ENCODE data around the gene TXLNA. TPM values are rescaled to one million over a fixed set of nuclear protein-coding genes. Genes with fewer than 3 reads are reported as not detected.

The TXLNA gene
- total and polyA plus RNA-seq, 2 experiments from 2014 or later: 33.3 to 40.9 TPM

DNA sequence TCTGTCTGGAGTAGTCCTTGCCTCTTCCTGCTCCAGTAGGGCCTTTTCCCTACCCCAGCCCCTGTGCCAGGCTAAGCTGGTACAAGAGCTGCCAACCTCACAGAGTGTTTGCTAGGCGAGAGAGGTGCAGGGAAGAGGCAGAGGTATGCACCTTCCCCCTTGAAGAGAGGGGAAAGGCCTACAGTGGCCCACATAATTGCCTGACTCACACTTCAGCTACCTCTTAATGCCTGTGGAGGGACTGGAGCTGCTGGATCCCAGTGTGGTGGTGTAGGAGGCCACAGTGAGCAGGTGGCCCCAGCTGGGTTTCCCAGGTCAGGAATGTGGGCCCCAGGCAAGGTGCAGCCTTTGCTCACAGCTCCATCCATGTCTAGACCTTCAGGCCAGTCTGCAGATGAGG lies 17.6 kb downstream of the TXLNA start:
- no peaks in the 10 kb centered on the region for H3K27me3 ChIP-seq
- DNase-seq (ENCODE audit: low read depth in 1 of 2, low spot score in 1 of 2): no peak
- H3K36me3 ChIP-seq: peaks cover 43% of the 10 kb centered on the region
- TF ChIP-seq, protein P1, sequence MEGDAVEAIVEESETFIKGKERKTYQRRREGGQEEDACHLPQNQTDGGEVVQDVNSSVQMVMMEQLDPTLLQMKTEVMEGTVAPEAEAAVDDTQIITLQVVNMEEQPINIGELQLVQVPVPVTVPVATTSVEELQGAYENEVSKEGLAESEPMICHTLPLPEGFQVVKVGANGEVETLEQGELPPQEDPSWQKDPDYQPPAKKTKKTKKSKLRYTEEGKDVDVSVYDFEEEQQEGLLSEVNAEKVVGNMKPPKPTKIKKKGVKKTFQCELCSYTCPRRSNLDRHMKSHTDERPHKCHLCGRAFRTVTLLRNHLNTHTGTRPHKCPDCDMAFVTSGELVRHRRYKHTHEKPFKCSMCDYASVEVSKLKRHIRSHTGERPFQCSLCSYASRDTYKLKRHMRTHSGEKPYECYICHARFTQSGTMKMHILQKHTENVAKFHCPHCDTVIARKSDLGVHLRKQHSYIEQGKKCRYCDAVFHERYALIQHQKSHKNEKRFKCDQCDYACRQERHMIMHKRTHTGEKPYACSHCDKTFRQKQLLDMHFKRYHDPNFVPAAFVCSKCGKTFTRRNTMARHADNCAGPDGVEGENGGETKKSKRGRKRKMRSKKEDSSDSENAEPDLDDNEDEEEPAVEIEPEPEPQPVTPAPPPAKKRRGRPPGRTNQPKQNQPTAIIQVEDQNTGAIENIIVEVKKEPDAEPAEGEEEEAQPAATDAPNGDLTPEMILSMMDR (IDR thresholded peaks at IDR 0.05; ENCODE audit: low read depth, low read length): no peak
- no peak overlapping the region for H3K27ac ChIP-seq
- H3K4me1 ChIP-seq (ENCODE audit: low read depth): peaks cover 12% of the 10 kb centered on the region
- no peak overlapping the region for H3K4me3 ChIP-seq
- H3K9me3 ChIP-seq (ENCODE audit: low read depth): no peaks in the 10 kb centered on the region

DNA sequence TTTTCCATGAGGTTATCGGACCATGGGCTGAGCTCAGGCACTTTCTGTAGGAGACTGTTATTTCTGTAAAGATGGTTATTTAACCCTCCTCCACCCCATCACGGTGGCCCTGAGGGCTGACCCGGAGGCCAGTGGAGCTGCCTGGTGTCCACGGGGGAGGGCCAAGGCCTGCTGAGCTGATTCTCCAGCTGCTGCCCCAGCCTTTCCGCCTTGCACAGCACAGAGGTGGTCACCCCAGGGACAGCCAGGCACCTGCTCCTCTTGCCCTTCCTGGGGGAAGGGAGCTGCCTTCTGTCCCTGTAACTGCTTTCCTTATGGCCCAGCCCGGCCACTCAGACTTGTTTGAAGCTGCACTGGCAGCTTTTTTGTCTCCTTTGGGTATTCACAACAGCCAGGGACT lies 18.4 kb downstream of the TXLNA start:
- Histone ChIP-seq H3K4me1 (ENCODE audit: low read depth) (peaks cover 12% of the 10 kb centered on the region), H3K27ac (peak overlapping the region; percentile 18), H3K9me3 (ENCODE audit: low read depth) (no peaks in the 10 kb centered on the region), H3K4me3 (no peak overlapping the region), H3K36me3 (peaks cover 35% of the 10 kb centered on the region), H3K27me3 (no peaks in the 10 kb centered on the region)
- TF ChIP-seq, protein P1 (IDR thresholded peaks at IDR 0.05; ENCODE audit: low read depth, low read length): no peak
- no peak for DNase-seq (ENCODE audit: low read depth in 1 of 2, low spot score in 1 of 2)

DNA sequence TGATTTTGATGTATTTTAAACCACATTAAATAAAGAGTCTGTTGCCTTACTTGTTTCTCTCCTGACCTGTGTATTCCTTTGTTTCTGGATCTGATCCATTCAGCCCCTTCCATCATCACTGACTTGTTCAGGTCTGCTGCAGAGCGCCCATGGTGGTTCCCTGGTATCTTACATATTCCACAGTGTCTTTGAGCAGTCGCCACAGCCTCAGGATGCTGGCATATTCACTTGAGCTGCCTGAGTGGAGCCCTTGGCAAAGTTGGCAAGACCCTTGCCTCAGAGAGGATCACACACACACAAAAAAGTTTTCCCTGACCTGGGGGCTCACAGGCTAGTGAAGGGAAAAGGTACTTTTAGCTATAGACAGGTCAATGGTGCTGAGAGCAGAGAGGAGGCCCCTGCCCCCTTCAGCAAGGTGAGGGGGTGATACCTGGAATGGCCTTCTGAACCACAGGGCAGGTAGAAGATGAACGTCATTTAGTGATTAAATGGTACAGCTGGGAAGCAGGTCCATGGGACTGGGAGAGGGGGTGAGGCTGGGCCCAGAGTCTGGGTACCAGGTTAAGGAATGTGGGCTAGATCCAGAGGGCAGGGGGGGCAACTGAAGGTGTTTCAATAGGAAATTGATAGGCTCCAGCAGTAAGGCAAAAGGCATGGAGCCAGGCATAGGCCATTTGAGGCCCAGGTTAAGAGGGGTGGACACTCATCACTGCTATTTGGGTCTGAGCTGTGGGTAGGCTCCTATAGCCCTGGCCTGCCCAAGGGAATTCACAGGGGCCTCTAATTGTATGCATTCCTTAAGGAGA lies 19.0 kb downstream of the TXLNA start:
- H3K27ac ChIP-seq: peak overlapping the region; percentile 77
- DNase-seq (ENCODE audit: low read depth in 1 of 2, low spot score in 1 of 2): no peak
- peaks cover 30% of the 10 kb centered on the region for H3K36me3 ChIP-seq
- H3K4me3 ChIP-seq: no peak overlapping the region
- TF ChIP-seq, protein P1 (IDR thresholded peaks at IDR 0.05; ENCODE audit: low read depth, low read length): no peak
- H3K9me3 ChIP-seq (ENCODE audit: low read depth): no peaks in the 10 kb centered on the region
- H3K27me3 ChIP-seq: no peaks in the 10 kb centered on the region
- peaks cover 12% of the 10 kb centered on the region for H3K4me1 ChIP-seq (ENCODE audit: low read depth)

DNA sequence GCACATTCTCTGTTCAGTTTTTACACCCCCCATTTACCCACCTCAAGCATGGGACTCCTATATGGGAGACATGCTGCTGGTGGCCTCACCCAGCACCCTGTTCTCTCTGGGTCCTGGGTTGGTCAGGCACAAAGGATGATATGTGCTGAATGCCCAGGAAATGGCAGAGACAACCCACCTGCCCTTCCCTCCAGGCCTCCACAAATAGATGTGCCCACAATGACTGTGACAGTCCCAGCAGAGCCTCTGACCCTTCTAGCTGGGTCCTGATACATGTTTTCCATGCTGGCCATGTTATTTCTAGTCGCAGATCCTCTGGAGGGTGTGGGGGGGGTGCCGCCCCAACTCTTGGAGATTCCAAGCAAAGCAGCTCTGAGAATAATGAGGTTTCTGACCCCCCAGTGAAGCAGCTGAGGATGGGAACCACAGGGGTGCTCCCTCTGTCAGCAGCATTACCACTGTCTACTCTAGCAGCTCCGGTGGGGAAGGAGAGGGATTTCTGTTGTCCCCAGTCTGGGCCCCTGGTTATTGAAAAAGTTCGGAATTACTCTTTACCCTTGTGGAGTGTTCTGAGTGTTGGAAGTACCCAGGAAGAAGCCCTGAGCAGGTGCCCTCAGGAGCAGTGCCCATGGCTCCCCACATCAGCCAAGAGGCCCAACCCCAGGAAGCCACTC lies 19.7 kb downstream of the TXLNA start:
- TF ChIP-seq, protein P1 (IDR thresholded peaks at IDR 0.05; ENCODE audit: low read depth, low read length): no peak
- DNase-seq (ENCODE audit: low read depth in 1 of 2, low spot score in 1 of 2): no peak
- Histone ChIP-seq H3K27me3 (no peaks in the 10 kb centered on the region), H3K4me1 (ENCODE audit: low read depth) (peaks cover 12% of the 10 kb centered on the region), H3K36me3 (peaks cover 25% of the 10 kb centered on the region), H3K27ac (peak overlapping the region; percentile 77), H3K4me3 (no peak overlapping the region), H3K9me3 (ENCODE audit: low read depth) (no peaks in the 10 kb centered on the region)

DNA sequence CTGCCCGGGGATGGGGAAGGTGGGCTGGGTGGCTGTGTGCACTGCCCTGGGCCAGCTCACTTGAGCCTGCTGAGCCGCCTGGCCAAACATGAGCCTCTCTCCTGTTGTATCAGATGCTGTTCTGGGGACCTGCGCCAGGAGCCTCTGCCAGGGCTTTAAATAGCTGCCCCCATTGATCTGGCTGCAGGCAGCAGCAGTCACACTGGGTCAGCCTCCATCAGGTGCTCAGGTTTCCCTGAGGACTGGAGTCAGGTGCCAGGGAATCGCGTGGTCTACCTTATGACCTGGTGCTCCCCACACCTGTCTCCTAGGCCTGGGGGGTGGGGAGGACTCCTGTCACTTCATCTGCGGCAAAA lies 20.2 kb downstream of the TXLNA start:
- Histone ChIP-seq H3K36me3 (peaks cover 20% of the 10 kb centered on the region), H3K27ac (peak overlapping the region; percentile 77), H3K4me1 (ENCODE audit: low read depth) (peaks cover 12% of the 10 kb centered on the region), H3K4me3 (peak overlapping the region; percentile 46), H3K27me3 (no peaks in the 10 kb centered on the region), H3K9me3 (ENCODE audit: low read depth) (no peaks in the 10 kb centered on the region)
- TF ChIP-seq, protein P1 (IDR thresholded peaks at IDR 0.05; ENCODE audit: low read depth, low read length): no peak
- peak in 1 of 2 donors; percentile 34 for DNase-seq (ENCODE audit: low read depth in 1 of 2, low spot score in 1 of 2)
